ENCODE results near the gene IQCM.

Gene IQCM

GRCh38 chr4:149718500-149718899 lies 97.1 kb downstream of the IQCM start:
- no peak overlapping the region for H3K4me3 ChIP-seq (ENCODE audit: low read length)
- DNase-seq (ENCODE audit: low read depth), result no peak
- TF ChIP-seq CTCF (conservative IDR thresholded peaks at IDR 0.05; ENCODE audit: low read depth, low read length), result no peak

GRCh38 chr4:149716728-149717127 lies 98.9 kb downstream of the IQCM start:
- DNase-seq (ENCODE audit: low read depth), result no peak
- TF ChIP-seq CTCF (conservative IDR thresholded peaks at IDR 0.05; ENCODE audit: low read depth, low read length), result no peak
- H3K4me3 ChIP-seq (ENCODE audit: low read length), result no peak overlapping the region

GRCh38 chr4:149715822-149716585 lies 99.6 kb downstream of the IQCM start:
- TF ChIP-seq CTCF (conservative IDR thresholded peaks at IDR 0.05; ENCODE audit: low read depth, low read length), result no peak
- DNase-seq (ENCODE audit: low read depth), result no peak
- no peak overlapping the region for H3K4me3 ChIP-seq (ENCODE audit: low read length)

GRCh38 chr4:149713031-149713430 lies 102.6 kb downstream of the IQCM start:
- no peak for DNase-seq (ENCODE audit: low read depth)
- no peak for TF ChIP-seq CTCF (conservative IDR thresholded peaks at IDR 0.05; ENCODE audit: low read depth, low read length)
- no peak overlapping the region for H3K4me3 ChIP-seq (ENCODE audit: low read length)

- no peak overlapping the region for H3K4me3 ChIP-seq (ENCODE audit: low read length)
- TF ChIP-seq CTCF (conservative IDR thresholded peaks at IDR 0.05; ENCODE audit: low read depth, low read length), result no peak
- DNase-seq (ENCODE audit: low read depth), result no peak
These were observed 103.9 kb downstream of the IQCM start for GRCh38 chr4:149711593-149712365.

GRCh38 chr4:149709640-149710039 lies 106.0 kb downstream of the IQCM start:
- no peak for TF ChIP-seq CTCF (conservative IDR thresholded peaks at IDR 0.05; ENCODE audit: low read depth, low read length)
- H3K4me3 ChIP-seq (ENCODE audit: low read length), result no peak overlapping the region
- no peak for DNase-seq (ENCODE audit: low read depth)
